HepG2 (cell line): ENCODE results near the gene HLA-DPA1. TPM values are rescaled to one million over a fixed set of nuclear protein-coding genes. Genes with fewer than 3 reads are reported as not detected.
A peak's percentile ranks its signal among the peaks of the same experiment; 100 is the strongest.

Source experiments
- ATAC-seq: fragments of 200-7000 bp; cut with Tn5 transposase; 3 replicates; pipeline ENCODE4 v1.9.1; 2020; ENCODE audit warnings: mild to moderate bottlenecking, moderate library complexity
- BruUV-seq: library from RNA; stranded (reverse); fragments of 400-500 nt; replicated peaks from 2 replicates; lab custom pipeline; 2021; lab: Mats Ljungman, UMichigan
- CTCF ChIA-PET: fragments of 300-600 bp; formaldehyde crosslinking; extraction: SDS; loops from one replicate; lab custom pipeline; 2021; ENCODE audit warnings: low total read pairs, inconsistent platforms, low intra/inter-chr PET ratio; lab: Yijun Ruan, JAX
- POLR2A ChIA-PET: fragments of 350-600 bp; sonication (Branson Sonifier 250); formaldehyde crosslinking; loops from one replicate; lab custom pipeline; 2020; ENCODE audit warnings: antibody characterized with exemption, inconsistent platforms; lab: Yijun Ruan, JAX
- DNase-seq: peaks from one replicate; pipeline ENCODE4 v3.0.0-alpha.2; 2015; ENCODE audit warnings: low spot score
- FAIRE-seq: peaks from 3 replicates; lab custom pipeline; 2011; peaks lifted over from hg19 to GRCh38; lab: Jason Lieb, UNC
- H2AFZ ChIP-seq: one replicate; pipeline ENCODE4 v1.6.1; 2011; ENCODE audit warnings: low read length, inconsistent platforms
- H3K27ac ChIP-seq: fragments of 300-600 bp; 3 replicates; pipeline ENCODE4 v1.8.0; 2011; ENCODE audit warnings: mixed run types, mild to moderate bottlenecking, mixed read lengths, low read length, inconsistent platforms; ENCODE audit not compliant: insufficient read depth; ENCODE audit errors: extremely low read length
- H3K27me3 ChIP-seq, 2 experiments: fragments of 200-600 bp in 1 of 2; 2 replicates in 1 of 2; 3 replicates in 1 of 2; pipeline versions ENCODE4 v1.6.0 to v1.8.0; 2011; ENCODE audit warnings: low read length in 2 of 2, mild to moderate bottlenecking in 2 of 2, moderate library complexity in 2 of 2, inconsistent platforms in 1 of 2; ENCODE audit not compliant: insufficient read depth in 2 of 2, control insufficient read depth in 1 of 2
- H3K36me3 ChIP-seq, 2 experiments: fragments of 200-600 bp in 1 of 2; replicated peaks in 1 of 2; 2 replicates in 1 of 2; 3 replicates in 1 of 2; pipeline versions ENCODE4 v1.5.1 to v1.8.0; 2011; ENCODE audit warnings: low read length in 2 of 2, inconsistent platforms in 1 of 2; ENCODE audit not compliant: insufficient read depth in 2 of 2, control insufficient read depth in 1 of 2
- H3K4me1 ChIP-seq: 2 replicates; pipeline ENCODE4 v1.5.1; 2012; ENCODE audit warnings: low read length, inconsistent platforms; ENCODE audit not compliant: insufficient read depth
- H3K4me2 ChIP-seq: 2 replicates; pipeline ENCODE4 v1.6.0; 2011; ENCODE audit warnings: low read depth, low read length, inconsistent platforms
- H3K4me3 ChIP-seq, 3 experiments: fragments of 200-600 bp in 1 of 3; sonication (generic), shearing (Covaris generic) in 1 of 3; replicated peaks in 1 of 3; 2 replicates each; pipeline ENCODE4 v1.5.1; 2011 to 2016; ENCODE audit warnings: low read length in 3 of 3, inconsistent platforms in 2 of 3, low read depth in 2 of 3, mild to moderate bottlenecking in 2 of 3, control low read depth in 1 of 3, mixed read lengths in 1 of 3; ENCODE audit not compliant: insufficient read depth in 1 of 3
- H3K79me2 ChIP-seq: one replicate; pipeline ENCODE4 v1.6.1; 2011; ENCODE audit warnings: low read length, inconsistent platforms; ENCODE audit not compliant: insufficient read depth
- H3K9ac ChIP-seq: 2 replicates; pipeline ENCODE4 v1.6.0; 2011; ENCODE audit warnings: mild to moderate bottlenecking, low read depth, low read length, inconsistent platforms; ENCODE audit not compliant: insufficient read depth
- H3K9me3 ChIP-seq: 2 replicates; pipeline ENCODE4 v1.5.1; 2012; ENCODE audit warnings: mild to moderate bottlenecking, low read length
- H4K20me1 ChIP-seq: 2 replicates; pipeline ENCODE4 v1.6.0; 2011; ENCODE audit warnings: inconsistent platforms, mild to moderate bottlenecking, low read length, moderate library complexity; ENCODE audit not compliant: insufficient read depth
- CCAR2 ChIP-seq: fragments of 200-400 bp; formaldehyde crosslinking; optimal IDR thresholded peaks from 2 replicates; pipeline ENCODE3; 2018; ENCODE audit warnings: low read depth, mild to moderate bottlenecking, low read length, moderate library complexity
- CEBPG ChIP-seq: IDR thresholded peaks from 2 replicates; pipeline ENCODE4 v1.6.1; 2016
- FOSL2 ChIP-seq: sonication (generic); formaldehyde crosslinking; IDR thresholded peaks from 2 replicates; pipeline ENCODE4 v1.4.0; 2020; ENCODE audit warnings: missing genetic modification reagents
- HNF4G ChIP-seq, 2 experiments: sonication (generic) in 1 of 2; formaldehyde crosslinking in 1 of 2; IDR thresholded peaks; 2 replicates each; pipeline versions ENCODE4 v1.4.0 to v1.6.1; 2011 to 2020; ENCODE audit warnings: borderline replicate concordance in 2 of 2, low read depth in 2 of 2, mild to moderate bottlenecking in 2 of 2, low read length in 1 of 2, missing genetic modification reagents in 1 of 2, moderate library complexity in 1 of 2
- NFIB ChIP-seq: sonication (generic); formaldehyde crosslinking; IDR thresholded peaks from 2 replicates; pipeline ENCODE4 v1.9.0; 2021; ENCODE audit warnings: missing genetic modification reagents, mild to moderate bottlenecking, borderline replicate concordance
- NFYB ChIP-seq: sonication (generic); formaldehyde crosslinking; IDR thresholded peaks from 2 replicates; pipeline ENCODE4 v1.4.0; 2020; ENCODE audit warnings: missing genetic modification reagents
- ZBTB20 ChIP-seq: sonication (generic); formaldehyde crosslinking; IDR thresholded peaks from 2 replicates; pipeline ENCODE4 v1.8.1; 2023; ENCODE audit warnings: missing genetic modification reagents, low read depth, mild to moderate bottlenecking, borderline replicate concordance
- ZMYM2 ChIP-seq: sonication (generic); formaldehyde crosslinking; IDR thresholded peaks from 2 replicates; pipeline ENCODE4 v1.8.0; 2022; ENCODE audit warnings: mild to moderate bottlenecking, missing genetic modification reagents
- ZNF101 ChIP-seq: sonication (generic); formaldehyde crosslinking; IDR thresholded peaks from 2 replicates; pipeline ENCODE4 v1.4.0; 2020; ENCODE audit warnings: mild to moderate bottlenecking, low read depth, missing genetic modification reagents, borderline replicate concordance
- ZNF569 ChIP-seq: sonication (generic); formaldehyde crosslinking; IDR thresholded peaks from 2 replicates; pipeline ENCODE4 v1.5.0; 2020; ENCODE audit warnings: mild to moderate bottlenecking, missing genetic modification reagents, moderate library complexity, borderline replicate concordance
- ZNF761 ChIP-seq: sonication (generic); formaldehyde crosslinking; conservative IDR thresholded peaks from 2 replicates; pipeline ENCODE4 v1.4.0; 2020; ENCODE audit warnings: mild to moderate bottlenecking, missing genetic modification reagents
- WGBS: methylation state at CpG from one replicate; pipeline ENCODE4 v1.1.6; 2017; ENCODE audit warnings: low lambda C conversion rate; 5-methylcytosine and 5-hydroxymethylcytosine counted together
- in situ Hi-C: cut with HindIII; loops from 2 replicates; pipeline ENCODE4 v1.10.0; 2017; ENCODE audit warnings: low pct_unique_long_range_greater_than_20kb; ENCODE audit not compliant: extremely low pct_ligation_motif_present
- intact Hi-C: fragments of 100-400 bp; cut with micrococcal nuclease; formaldehyde crosslinking; loops from one replicate; pipeline ENCODE4 v1.10.0; 2022; ENCODE audit not compliant: unreplicated experiment
- polyA plus RNA-seq, 8 experiments: library from polyadenylated mRNA; depleted of rRNA in 3 of 8; stranded (reverse) in 7 of 8; unstranded in 1 of 8; fragments of >200 nt; fragmentation: Illumina TruSeq in 4 of 8; extraction: Trizol in 4 of 8; gene quantifications; 2 replicates each; pipeline versions ENCODE4 v1.2.1 to v1.2.3, GENCODE V29; 2011 to 2016; ENCODE audit warnings: low read depth in 4 of 8, missing spikeins in 1 of 8, mixed read lengths in 1 of 8; ENCODE audit not compliant: insufficient read depth in 1 of 8
- total RNA-seq, 5 experiments: library from RNA; depleted of rRNA; stranded (reverse); fragments of >200 nt; fragmentation: Illumina TruSeq; extraction: Trizol; gene quantifications; 2 replicates each; pipeline ENCODE4 v1.2.3, GENCODE V29; 2016; ENCODE audit warnings: low read depth in 1 of 5
- TF ChIP-seq, protein P1 (sequence below): sonication (generic); formaldehyde crosslinking; IDR thresholded peaks from 2 replicates; pipeline ENCODE4 v1.5.1; 2020; ENCODE audit warnings: mild to moderate bottlenecking, moderate library complexity, missing genetic modification reagents

HLA-DPA1 gene
- total and polyA plus RNA-seq, 2 of the 13 experiments (the other 11 are each of a cell fraction or from before 2014, with no cell fraction given), result not detected

DNA sequence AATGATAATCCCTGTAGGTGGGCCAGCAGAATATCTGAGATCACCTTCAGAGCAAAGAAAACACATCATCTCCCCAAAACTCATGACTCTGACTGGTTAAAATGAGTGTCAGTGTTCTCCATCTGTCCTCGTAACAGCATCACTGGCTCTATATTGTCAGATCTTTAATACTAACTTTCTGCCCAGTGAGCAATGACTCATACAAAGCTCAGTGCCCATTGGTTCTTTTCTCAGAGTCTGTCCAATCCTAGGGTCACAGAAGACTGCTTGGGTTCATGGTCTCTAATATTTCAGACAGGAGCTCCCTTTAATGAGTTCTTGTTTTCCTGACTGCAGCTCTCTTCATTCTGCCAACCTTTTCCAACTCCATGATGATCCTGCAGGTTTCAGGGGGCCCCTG, 38.7 kb upstream of the HLA-DPA1 start (continued):
- TF ChIP-seq, protein P1, sequence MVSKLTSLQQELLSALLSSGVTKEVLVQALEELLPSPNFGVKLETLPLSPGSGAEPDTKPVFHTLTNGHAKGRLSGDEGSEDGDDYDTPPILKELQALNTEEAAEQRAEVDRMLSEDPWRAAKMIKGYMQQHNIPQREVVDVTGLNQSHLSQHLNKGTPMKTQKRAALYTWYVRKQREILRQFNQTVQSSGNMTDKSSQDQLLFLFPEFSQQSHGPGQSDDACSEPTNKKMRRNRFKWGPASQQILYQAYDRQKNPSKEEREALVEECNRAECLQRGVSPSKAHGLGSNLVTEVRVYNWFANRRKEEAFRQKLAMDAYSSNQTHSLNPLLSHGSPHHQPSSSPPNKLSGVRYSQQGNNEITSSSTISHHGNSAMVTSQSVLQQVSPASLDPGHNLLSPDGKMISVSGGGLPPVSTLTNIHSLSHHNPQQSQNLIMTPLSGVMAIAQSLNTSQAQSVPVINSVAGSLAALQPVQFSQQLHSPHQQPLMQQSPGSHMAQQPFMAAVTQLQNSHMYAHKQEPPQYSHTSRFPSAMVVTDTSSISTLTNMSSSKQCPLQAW, result no peak
- no peak for TF ChIP-seq ZNF569 (CRISPR knock-in tag)
- TF ChIP-seq ZMYM2, result no peak
- no peak for TF ChIP-seq ZNF761 (CRISPR knock-in tag)
- peak; percentile 18; the same call in 1 of the 2 replicates for TF ChIP-seq NFYB (CRISPR knock-in tag)
- no peak for TF ChIP-seq ZNF101
- no peak for TF ChIP-seq HNF4G (IDR thresholded peaks at IDR 0.05; ENCODE audit: borderline replicate concordance, low read depth, low read length)
- no peak for TF ChIP-seq HNF4G (CRISPR knock-in tag; IDR thresholded peaks at IDR 0.05; ENCODE audit: borderline replicate concordance, low read depth)
- TF ChIP-seq, all 625 proteins: peak for 7

DNA sequence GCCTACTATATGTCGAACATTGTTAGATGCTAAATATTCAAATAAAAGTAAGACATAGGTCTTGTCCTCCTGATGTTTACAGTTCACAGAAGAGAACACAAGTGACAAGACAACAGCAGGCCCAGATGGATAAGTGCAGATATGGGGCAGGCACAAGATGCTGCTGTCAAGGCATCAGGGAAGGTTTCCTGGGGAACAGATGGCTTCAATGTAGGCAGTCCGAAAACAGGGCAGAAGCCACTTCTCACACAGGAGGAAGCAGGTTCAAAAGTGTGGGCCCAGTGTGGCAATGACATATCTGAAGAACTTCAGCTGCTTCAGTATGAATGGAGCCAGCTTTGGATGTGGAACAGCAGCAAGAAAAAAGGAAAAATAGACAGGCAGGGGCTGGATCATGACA, 34.9 kb upstream of the HLA-DPA1 start:
- no TSS peak for BruUV-seq
- Histone ChIP-seq H3K9ac (no peak overlapping the region), H3K4me3 (no peak overlapping the region), H3K4me1 (no peaks in the 10 kb centered on the region), H3K9me3 (no peaks in the 10 kb centered on the region), H3K27ac (no peak overlapping the region), H3K4me2 (no peak overlapping the region), H3K36me3 (no peaks in the 10 kb centered on the region), H4K20me1 (no peaks in the 10 kb centered on the region), H3K79me2 (no peaks in the 10 kb centered on the region), H3K27me3 (peaks cover 0 to 17% of the 10 kb centered on the region in 2 experiments; a peak in 1 of 5 replicates), H2AFZ (no peak overlapping the region)
- WGBS, result 0% methylated on average over 2 of the region's 2 CpGs
- intact Hi-C loops (no loop called here), in situ Hi-C loops (no loop called here)
- DNase-seq (no peak), ATAC-seq (no peak), FAIRE-seq (no peak)
- CTCF ChIA-PET, result no interaction called here
- POLR2A ChIA-PET, result no interaction called here
- TF ChIP-seq CCAR2 (no peak), NFIB (CRISPR knock-in tag) (no peak), FOSL2 (no peak), CEBPG (CRISPR knock-in tag) (no peak), ZBTB20 (CRISPR knock-in tag) (no peak)
